Stimulated activated CD8-positive, alpha-beta memory T cell treated with anti-CD3 and anti-CD28 coated beads, Interleukin-15, amount 100 ng/mL, for 4 hours (primary cell): Measurements from ENCODE around the gene MAP3K13.
"Not testable (repeated sequence)": the region's sequence is repeated elsewhere in the genome, so short reads cannot be mapped to it uniquely, and the experiment has no call there.

Source experiments
- DNase-seq, 2 donors: peaks; one replicate each; pipeline ENCODE4 v3.0.0-alpha.2; 2020; ENCODE audit warnings: low read depth in 2 of 2

The MAP3K13 gene

DNA sequence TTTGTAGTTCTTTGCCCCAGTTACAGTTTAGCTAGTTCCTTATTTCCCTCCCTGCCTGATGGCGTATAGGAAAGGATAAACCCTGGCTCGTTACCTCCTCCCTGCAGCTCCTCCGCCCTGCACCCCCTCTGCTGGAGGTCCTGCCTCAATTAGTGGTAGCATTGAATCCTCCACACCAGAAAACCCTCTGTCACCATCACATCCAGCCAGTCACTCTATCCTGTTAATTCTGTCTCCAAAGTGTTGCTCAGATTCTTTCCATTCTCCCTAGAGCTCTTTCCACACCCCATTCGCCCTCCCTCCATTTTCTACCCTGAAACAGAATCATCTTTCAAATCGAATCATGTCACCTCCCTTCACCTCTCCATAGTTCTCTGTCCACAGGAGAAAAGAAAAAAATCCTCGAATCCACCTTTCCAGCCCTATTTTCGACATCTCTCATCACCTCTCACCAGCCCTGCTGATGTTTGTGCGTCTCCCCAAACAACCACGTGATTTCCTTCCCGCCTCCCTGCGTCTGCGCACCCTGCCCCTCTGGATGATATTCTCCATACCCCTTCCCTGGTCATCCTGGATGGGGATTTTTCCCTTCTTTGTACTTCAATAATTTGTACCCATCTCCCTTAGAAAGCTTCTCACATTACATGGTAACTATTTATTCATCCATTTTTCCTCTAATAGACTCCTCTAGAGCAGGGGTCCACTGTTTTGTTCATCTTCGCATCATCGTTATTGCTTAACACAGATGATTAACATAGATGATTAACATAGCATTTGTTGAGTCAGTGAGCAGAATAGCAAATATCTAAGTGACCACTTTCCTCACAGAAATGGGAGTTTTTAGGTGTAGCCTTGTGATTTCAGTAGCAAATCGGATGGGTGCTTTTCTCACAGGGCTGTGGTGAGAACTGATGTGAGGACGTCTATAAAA, 37.1 kb downstream of the MAP3K13 start:
- DNase-seq = no peak

DNA sequence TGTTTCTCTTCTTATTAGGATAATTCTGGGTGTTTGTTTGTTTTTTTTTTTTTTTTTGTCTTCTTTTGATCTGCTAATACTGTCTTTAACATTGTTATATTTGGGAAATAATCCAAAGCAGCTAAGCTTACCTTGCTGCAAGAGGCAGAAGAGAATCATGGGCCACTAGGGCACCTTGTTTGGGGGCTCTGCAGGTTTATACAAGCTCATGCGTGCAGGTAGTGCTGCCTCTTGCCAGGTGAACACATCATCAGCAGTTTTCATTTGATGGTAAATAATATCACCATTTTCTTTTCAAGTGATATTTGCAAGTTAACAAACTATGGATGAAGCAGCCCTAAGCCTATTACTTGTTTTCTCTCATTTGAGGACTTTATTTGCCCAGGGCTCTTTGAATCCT, 37.9 kb downstream of the MAP3K13 start:
- DNase-seq = no peak

DNA sequence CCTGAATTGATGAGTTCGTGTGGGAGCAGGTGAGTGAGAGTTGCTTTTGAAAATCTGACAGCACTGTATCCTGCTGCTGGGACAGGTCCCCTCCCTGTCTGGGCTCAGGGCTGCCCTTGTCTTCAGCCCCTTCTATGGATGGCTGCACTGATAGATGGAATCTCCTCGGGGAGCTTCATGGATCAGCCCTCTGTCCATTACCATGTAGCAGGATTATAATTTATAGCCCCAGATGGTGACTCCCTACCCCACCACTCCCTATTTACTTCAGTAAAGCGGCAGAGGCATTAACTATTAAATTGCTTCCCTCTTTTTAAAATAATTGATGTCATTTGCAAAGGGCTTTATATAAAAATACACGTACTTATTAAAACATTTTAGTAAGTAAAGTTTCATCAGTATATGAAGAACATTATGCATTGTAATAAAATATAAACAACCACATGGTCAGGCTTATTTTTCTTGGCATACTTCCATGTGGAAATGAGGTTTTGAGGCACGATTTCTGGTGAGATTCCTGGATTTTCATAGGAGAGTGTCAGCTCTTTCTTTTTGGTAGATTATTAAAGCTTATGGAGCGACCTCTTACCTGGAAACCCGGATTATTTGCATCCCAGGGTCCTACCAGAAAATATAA, 38.5 kb downstream of the MAP3K13 start:
- DNase-seq = no peak

DNA sequence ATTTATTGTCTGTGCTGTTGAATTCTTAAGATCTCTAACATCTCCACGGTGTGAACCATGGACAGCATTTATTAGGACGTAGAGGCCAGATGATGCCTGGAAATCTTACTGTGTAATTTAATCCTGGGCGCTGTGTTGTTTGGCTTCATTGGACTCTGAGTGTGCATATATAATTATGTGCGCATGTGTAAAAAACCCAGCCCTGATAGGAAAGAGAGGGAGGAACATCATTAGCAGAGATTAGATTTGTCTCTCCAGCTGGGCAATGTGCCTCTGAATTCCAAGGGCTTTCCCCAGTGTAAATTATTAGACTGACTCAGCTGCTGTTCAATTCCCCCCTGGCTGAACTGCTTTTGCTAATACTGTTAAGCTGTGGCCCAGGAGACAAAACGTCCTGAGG, 39.6 kb downstream of the MAP3K13 start:
- DNase-seq = no peak

DNA sequence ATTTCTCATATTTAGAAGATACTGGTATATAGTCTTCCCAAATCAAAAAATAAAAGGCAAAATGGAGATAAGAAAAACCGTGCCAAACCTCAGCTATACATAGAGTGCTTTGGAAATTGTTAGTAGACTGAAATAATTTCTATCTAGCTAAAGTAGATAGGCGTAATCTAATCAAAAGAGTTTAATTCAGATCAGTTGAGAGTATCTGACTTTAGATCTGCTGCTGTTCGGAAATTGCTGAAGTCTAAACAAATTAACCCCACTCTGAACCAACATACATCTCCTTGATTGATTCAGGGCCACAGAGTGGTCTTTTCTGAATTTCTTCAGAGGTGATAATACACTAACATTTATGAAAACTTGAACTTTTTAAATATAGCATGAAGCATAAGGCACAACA, 40.1 kb downstream of the MAP3K13 start:
- no peak for DNase-seq

DNA sequence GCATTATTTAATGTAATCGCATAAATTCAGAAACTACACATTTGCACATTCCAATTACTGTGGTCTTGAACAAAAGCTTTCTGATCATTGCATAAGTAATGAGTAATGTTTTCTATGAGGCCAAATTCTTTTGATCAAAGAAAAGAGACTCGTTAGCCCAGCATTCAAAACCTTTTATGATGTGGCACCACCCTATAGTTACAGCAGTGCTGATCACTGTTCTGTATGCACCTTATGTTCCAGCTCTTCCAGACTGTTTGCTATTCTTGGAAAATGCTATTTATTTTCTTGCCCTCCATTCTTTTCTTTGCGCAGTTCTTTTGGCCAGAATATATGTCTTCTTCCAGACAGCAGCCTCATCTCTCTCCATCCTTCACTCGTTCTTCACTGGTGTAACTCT, 42.3 kb downstream of the MAP3K13 start:
- DNase-seq = no peak

DNA sequence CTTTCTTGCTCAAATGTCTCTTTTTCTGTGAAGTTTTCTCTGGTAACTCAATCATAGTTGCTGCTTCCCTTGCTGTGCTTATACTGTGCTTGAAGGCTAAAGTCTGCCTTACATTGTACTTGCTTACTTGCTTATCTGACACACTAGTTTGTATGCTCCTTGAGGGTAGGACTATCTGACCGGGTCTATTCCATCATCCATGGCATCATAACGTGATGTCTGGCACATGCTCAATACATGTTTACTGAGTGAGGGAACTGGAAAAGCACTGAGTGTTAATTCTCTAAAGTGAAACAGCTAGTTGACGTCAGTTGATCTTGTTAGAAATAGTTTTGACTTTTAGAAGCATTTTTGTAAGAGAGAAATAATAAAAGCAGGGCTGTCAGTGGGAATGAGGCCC, 42.7 kb downstream of the MAP3K13 start:
- no peak for DNase-seq

- no peak for DNase-seq
These were observed 43.2 kb downstream of the MAP3K13 start for GRCh38 chr3:185406121-185406620.

DNA sequence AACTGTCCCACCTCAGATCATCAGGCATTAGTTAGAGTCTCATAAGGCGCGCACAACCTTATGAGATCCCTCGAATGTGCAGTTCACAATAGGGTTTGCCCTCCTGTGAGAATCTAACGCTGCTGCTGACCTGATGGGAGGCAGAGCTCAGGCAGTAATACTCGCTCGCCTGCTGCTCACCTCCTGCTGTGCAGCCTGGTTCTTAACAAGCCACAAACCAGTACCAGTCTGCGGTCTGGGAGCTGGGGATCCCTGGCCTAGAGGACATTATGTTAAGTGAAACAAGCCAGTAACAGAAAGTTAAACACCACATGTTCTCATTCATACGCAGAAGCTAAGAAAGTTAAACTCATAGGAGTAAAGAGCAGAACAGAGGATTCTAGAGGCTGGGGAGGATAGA, 47.0 kb downstream of the MAP3K13 start:
- no peak for DNase-seq

DNA sequence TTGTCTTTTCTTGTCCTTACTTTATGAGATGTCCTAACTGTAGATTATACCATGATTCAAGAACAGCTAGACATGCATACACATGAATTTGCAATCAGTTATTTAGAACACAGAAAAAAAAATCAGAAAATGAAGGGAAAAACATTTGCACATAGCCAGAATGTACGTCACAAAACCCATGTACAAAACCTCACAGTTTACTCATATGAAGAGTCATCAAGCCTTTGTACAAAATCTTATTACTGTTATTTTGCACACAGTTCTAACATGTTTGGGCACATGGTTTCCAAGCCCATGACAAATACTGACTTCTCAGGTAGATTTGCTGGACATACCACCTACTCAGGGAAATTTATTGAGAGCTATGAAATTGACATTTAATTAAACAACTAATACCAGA, 48.2 kb downstream of the MAP3K13 start:
- no peak for DNase-seq

DNA sequence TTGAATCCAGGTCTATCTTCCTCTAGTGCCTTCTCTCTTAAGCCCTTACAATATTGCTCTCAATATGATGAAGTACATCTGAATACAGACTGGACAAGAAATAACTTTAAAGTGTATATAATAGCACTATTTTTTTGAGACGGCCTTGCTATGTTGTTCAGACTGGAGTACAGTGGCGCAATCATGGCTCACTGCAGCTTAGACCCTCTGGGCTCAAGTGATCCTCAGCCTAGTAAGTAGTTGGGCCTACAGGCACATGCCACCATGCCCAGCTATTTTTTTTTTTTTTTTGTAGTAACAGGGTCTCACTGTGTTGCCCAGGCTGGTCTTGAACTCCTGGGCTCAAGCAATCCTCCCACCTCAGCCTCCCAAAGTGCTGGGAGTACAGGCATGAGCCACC, 53.6 kb downstream of the MAP3K13 start:
- no peak for DNase-seq

GRCh38 chr3:185418561-185418977, 55.6 kb downstream of the MAP3K13 start:
- DNase-seq = not testable (repeated sequence)

DNA sequence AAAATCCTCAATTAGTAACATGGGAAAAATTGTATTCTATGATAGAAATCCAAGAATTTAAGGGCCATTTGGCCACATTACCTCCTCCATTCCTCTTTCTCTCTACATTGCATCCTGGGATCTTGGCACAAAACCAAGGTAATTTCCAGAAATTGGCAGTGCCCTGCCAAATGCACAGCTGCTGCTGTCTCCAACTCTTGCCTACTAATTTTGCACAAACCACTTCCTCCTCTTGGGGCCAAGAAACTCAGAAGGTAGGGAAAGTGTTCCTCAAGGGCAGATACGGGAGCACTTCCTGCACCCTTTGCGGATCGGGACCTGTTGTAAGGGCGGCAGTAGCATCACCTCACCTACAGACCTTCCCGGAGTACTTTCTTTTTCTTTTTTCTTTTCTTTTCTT, 57.8 kb downstream of the MAP3K13 start:
- no peak for DNase-seq

GRCh38 chr3:185421577-185422232, 58.8 kb downstream of the MAP3K13 start:
- no peak for DNase-seq

GRCh38 chr3:185422677-185423076, 59.7 kb downstream of the MAP3K13 start:
- no peak for DNase-seq

DNA sequence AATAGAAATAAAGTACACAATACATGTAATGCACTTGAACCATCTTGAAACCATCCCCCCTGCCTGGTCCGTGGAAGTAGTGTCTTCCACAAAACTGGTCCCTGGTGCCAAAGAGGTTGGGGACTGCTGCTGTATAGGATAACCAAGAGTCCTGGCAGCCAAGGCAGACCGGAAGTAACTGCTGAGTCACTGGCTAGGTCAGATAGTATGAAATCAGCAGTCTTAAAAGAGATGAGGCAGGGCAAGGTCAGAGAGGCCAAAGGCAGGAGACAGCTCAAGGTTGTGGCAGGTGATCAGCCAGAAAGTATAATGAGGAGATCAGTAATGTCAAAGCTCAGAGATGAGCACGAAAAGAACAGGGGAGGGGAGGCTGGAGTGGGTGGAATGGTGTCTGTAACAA, 60.2 kb downstream of the MAP3K13 start:
- DNase-seq = no peak

DNA sequence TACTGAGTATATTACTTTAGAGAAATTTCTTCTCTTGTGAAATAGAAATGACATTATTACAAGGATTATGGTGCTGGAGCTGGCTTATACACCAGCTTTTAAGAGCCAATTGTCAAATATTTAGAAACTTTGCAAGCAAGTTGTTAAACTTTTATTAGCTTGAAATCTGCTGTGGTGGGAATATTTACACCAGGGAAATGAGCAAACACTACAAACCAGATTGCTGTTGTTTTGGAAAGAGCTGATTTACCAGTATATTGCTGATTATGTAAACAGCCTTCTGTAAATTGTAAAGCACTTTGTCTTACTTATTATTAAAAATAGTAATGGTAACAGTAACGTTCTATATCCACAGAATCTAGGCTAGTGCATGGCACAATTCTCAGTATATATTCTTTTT, 61.5 kb downstream of the MAP3K13 start:
- no peak for DNase-seq

- DNase-seq = no peak
These were observed 67.4 kb downstream of the MAP3K13 start for GRCh38 chr3:185430375-185430774.

DNA sequence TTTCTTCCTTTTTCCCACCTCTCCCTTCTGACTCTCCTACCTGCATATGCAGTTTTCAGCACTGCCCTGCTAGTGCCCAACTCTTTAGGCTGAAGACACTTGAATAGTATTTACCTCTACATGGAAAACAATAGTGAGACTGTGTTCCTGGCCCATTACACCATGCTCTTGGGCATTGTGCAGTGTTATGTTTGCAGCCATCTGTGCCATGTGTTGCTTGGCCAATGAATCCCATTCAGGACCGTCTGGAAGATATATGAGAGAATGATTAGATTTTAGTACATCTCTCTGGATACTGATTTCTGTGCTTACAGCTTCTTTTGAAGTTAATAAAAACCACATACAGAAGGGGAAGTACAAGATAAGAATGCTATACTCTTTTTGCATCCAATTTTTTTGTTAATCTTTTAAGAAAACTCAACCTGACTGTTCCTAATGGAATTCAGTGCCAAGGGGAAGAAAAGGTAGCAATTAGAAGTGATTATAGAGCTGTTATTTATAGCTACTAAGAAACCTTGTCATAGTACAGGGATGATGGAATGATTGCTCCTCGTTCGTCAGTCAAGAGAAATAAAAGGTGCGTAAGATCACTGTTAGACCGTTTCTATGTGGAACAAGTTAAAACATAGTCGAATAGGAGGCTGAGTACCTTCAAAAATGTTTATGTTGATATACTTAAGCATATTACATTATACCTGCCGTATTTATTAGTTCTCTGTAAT, 77.0 kb downstream of the MAP3K13 start:
- DNase-seq = no peak

DNA sequence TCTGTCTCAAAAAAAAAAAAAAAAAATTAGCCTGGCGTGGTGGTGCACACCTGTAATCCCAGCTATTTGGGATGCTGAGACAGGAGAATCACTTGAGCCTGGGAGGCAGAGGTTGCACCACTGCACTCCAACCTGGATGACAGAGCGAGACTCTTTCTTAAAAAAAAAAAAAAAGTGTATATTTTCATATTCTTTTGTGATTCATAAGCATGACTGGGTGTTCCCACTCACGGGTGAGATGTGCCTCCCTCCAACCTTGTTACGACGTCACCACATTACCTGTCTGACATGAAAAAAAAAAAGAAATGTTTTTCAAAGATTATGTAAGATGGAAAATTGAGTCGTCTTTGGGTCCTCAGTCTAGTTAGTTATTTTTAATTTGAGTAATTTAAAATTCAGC, 79.1 kb downstream of the MAP3K13 start:
- no peak for DNase-seq

- DNase-seq = no peak
These were observed 81.4 kb downstream of the MAP3K13 start for GRCh38 chr3:185444329-185444728.

DNA sequence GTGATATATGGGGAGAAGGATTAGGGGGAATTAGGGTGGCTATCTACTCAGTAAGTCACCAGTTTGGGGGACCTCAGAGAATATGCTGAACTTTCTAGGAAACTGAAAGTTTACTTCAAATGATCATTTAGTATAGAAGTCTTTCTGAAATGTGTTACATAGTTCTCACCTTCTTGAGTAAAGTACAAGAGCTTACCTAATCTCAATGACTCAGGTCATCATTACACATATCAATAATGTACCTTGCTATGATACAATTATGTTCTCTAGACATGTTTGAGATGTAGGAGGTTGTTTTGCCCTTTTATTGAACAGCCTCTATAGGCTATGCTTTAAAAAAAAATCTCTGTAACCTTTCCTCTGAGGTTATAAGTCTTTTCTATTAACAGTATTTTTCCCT, 85.2 kb downstream of the MAP3K13 start:
- no peak for DNase-seq
